PFSK-1 (cell line): Measurements from ENCODE around the gene RBFOX1.

Experiments used
- FOXP2 ChIP-seq: optimal IDR thresholded peaks from 2 replicates; pipeline ENCODE3; 2011; ENCODE audit warnings: borderline replicate concordance, control low read depth, inconsistent platforms; ENCODE audit not compliant: insufficient read depth; ENCODE audit errors: extremely low read length, extremely low read depth
- POLR2AphosphoS5 ChIP-seq: IDR thresholded peaks from 2 replicates; pipeline ENCODE4 v1.6.1; 2012; ENCODE audit warnings: low read depth, mild to moderate bottlenecking, control low read depth, low read length, moderate library complexity
- REST ChIP-seq, 2 experiments: IDR thresholded peaks; 2 replicates each; pipeline versions ENCODE4 v1.6.1 to v1.8.0; 2011 to 2012; ENCODE audit warnings: low read depth in 2 of 2, low read length in 2 of 2, control low read depth in 1 of 2, inconsistent platforms in 1 of 2, mild to moderate bottlenecking in 1 of 2, moderate library complexity in 1 of 2; ENCODE audit not compliant: insufficient read depth in 1 of 2
- SIN3A ChIP-seq: IDR thresholded peaks from 2 replicates; pipeline ENCODE4 v1.6.1; 2012; ENCODE audit warnings: mild to moderate bottlenecking, low read length, moderate library complexity, borderline replicate concordance; ENCODE audit not compliant: insufficient read depth
- TAF1 ChIP-seq: IDR thresholded peaks from 2 replicates; pipeline ENCODE4 v1.6.1; 2012; ENCODE audit warnings: low read length, control low read depth, borderline replicate concordance; ENCODE audit not compliant: insufficient read depth

The RBFOX1 gene

GRCh38 chr16:7317982-7318381 lies 14.7 kb upstream of the RBFOX1 start:
- TF ChIP-seq FOXP2 (no peak), REST (IDR thresholded peaks at IDR 0.05; ENCODE audit: insufficient read depth in 1 of 2, low read depth in 2 of 2, low read length in 2 of 2) (no peak), POLR2AphosphoS5 (no peak), SIN3A (no peak), TAF1 (no peak)

- no peak for TF ChIP-seq SIN3A
- no peak for TF ChIP-seq TAF1
- no peak for TF ChIP-seq POLR2AphosphoS5
- TF ChIP-seq REST (IDR thresholded peaks at IDR 0.05; ENCODE audit: insufficient read depth in 1 of 2, low read depth in 2 of 2, low read length in 2 of 2): no peak
- TF ChIP-seq FOXP2: no peak
These were observed 14.0 kb upstream of the RBFOX1 start for GRCh38 chr16:7318686-7319085.

GRCh38 chr16:7319514-7319913 lies 13.1 kb upstream of the RBFOX1 start:
- TF ChIP-seq TAF1: no peak
- TF ChIP-seq FOXP2: no peak
- TF ChIP-seq POLR2AphosphoS5: no peak
- no peak for TF ChIP-seq REST (IDR thresholded peaks at IDR 0.05; ENCODE audit: insufficient read depth in 1 of 2, low read depth in 2 of 2, low read length in 2 of 2)
- no peak for TF ChIP-seq SIN3A

- TF ChIP-seq TAF1 (no peak), POLR2AphosphoS5 (no peak), SIN3A (no peak), FOXP2 (no peak), REST (IDR thresholded peaks at IDR 0.05; ENCODE audit: insufficient read depth in 1 of 2, low read depth in 2 of 2, low read length in 2 of 2) (no peak)
These were observed 11.0 kb upstream of the RBFOX1 start for GRCh38 chr16:7321661-7322060.

- TF ChIP-seq FOXP2 (no peak), TAF1 (no peak), POLR2AphosphoS5 (no peak), SIN3A (no peak), REST (IDR thresholded peaks at IDR 0.05; ENCODE audit: insufficient read depth in 1 of 2, low read depth in 2 of 2, low read length in 2 of 2) (no peak)
These were observed 8.3 kb upstream of the RBFOX1 start for GRCh38 chr16:7324321-7324720.
